Activated CD8-positive, alpha-beta memory T cell treated with anti-CD3 and anti-CD28 coated beads for 1 hour (primary cell): ENCODE measurements around the gene SHANK3.

Experiments used
- DNase-seq, 2 donors: peaks; one replicate each; pipeline ENCODE4 v3.0.0-alpha.2; 2020; ENCODE audit warnings: low read depth in 1 of 2; ENCODE audit errors: extremely low read depth in 1 of 2

SHANK3 gene

DNA sequence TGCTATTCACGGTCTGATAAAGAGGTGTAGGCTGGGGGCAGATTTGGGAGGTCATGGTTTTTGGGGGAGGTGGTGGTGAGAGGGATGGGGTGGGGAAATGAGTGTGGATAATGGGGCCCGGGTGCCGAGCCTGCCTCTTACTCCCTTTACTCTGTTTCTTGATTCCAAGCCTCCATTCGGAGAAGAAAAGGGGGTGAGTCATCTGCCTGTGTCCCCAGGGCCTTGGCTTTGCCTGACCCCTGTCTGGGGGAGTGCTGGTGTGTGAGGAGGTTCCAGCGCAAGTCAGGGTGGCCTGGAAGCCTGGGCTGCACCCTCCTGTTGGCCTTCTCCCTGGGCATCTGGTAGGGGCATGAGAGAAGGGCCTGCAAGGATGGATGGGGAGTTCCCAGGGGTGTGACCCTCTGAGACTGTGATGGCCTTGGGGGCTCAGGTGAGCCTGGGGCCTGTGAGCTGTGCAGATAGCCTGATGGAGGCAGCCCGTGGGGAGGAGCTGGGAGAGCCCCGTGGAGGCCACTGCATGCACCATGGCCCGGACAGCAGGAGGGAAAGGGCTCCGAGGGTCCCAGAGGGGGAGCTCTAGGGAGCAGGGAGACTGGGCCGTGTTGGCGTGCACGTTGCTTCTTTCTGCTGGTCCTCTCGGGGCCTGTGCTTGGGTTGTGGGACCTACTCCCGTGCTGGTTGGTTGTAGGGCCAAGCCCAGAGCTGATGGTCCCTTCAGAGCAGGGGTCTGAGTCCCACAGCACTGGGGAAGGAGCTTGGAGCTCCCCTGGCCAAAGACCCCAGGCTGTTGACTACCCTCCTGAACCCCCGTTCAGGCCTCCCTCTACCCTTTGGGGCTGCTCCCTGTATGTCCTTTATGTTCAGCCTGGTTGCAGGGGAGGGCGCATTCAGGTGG lies 39.1 kb downstream of the SHANK3 start:
- no peak for DNase-seq

GRCh38 chr22:50712341-50713007 lies 39.9 kb downstream of the SHANK3 start:
- no peak for DNase-seq

- DNase-seq, result no peak
Observed at GRCh38 chr22:50713008-50713385, 40.4 kb downstream of the SHANK3 start.

DNA sequence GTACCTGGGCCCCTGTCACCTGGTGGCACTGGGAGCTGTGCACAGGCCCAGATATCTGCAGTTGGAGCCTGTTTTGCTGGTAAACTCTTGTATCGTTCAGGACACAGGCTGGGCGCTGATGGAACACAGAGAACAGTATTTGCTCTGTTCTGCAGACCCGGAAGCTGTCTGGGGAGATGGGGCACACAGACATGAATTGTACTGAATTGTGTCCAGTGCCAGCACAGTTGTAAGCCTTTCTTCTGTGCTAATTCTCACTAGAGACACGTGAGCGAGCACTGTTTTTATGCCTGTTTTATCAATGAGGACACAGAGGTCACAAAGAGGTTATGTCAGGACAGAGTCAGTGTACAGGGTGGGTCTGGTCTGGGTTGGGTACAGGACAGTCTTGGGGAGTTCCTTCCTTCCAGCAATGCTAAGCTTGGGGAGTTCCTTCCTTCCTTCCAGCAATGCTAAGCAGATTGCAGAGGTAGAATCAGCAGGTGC lies 41.0 kb downstream of the SHANK3 start:
- DNase-seq, result no peak

DNA sequence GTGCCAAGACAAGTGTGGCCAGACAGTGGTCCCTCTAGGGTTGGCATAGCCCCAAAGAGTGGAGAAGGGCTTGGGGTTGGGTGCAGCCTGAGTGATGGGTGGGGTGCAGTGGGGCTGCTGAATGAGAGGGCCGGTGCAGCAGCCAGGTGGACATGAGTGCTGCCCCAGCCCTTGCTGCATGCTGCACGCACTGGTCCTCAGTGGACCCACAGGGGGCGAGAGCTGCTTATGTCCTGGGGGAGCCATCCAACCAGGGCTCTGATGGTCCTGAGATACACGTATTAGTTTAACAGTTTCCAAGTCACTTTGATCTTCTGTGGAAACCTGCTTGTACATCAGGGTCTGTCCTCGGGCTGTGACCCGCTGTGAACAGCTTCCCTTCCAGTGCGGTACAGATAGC lies 41.5 kb downstream of the SHANK3 start:
- no peak for DNase-seq

DNA sequence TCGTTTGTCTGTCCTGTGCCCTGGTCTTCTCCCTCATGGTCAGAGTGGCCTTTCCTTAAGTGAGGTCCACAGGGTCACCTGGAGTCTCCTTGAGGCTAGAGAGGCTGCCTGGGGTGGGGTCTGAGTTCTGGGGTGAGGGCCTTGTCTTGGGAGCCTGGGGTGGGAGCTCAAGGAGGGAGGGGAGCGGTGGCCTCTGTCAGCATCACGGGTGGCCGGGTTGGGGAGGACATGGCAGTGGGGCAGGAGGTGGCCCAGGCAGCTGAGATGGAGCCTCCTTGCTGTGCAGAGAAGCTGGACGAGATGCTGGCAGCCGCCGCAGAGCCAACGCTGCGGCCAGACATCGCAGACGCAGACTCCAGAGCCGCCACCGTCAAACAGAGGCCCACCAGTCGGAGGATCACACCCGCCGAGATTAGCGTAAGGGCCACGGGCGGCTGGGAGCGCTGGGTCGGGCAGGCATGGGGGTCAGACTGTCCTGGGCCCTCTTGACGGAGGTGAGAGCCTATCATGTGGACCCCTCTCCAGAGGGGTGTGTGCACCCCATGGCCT lies 42.1 kb downstream of the SHANK3 start:
- DNase-seq, result no peak

- no peak for DNase-seq
Observed at GRCh38 chr22:50715250-50715649, 42.6 kb downstream of the SHANK3 start.

DNA sequence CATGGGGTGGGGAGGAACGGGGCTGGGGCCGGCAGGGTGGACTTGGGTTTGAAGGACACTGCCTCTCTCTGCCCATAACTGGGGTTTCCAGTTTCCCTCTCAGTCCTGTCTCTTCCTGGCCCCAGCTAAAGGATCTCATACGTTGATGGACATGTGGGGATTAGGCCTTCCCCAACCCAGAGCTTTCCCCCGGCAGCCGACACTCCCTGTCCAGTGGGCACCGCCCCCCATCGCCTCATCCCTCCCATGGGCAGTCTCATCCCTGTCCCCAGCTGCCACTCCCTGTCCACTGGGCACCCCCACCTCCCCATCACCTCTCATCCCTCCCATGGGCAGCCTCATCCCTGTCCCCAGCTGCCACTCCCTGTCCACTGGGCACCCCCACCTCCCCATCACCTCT lies 43.2 kb downstream of the SHANK3 start:
- DNase-seq, result no peak

DNA sequence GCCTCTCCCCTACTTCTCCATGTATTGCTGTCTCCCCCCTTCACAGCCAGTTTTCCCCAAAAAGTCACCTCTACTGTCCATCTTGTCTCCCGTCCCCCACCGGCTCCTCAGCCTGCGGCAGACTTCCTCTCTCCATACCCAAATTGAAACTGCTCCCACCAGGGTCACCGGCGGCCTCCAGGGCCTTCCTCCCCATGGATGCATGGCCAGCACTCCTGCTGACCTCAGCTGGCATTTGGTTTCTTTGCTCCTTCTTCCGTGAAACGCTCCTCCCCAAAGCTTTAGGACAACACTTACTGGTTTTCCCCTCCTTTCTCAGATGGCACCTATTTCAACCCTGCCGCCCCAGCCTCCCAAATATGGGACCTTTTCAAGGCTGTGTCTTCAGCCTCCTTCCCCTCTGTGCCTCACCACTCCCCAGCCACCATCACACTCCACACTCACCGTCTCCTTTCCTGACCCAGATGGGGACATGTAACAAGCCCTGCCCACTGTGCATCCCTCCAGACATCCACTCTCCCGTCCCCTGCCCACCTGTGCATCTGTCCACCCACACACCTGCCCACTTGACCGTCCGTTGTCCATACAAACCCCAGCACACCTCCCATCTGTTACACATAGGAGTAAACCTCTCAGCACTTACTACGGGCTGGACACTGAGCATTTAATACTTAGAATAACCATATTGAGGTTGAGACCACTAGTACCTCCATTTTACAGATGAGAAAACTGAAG lies 43.8 kb downstream of the SHANK3 start:
- no peak for DNase-seq

DNA sequence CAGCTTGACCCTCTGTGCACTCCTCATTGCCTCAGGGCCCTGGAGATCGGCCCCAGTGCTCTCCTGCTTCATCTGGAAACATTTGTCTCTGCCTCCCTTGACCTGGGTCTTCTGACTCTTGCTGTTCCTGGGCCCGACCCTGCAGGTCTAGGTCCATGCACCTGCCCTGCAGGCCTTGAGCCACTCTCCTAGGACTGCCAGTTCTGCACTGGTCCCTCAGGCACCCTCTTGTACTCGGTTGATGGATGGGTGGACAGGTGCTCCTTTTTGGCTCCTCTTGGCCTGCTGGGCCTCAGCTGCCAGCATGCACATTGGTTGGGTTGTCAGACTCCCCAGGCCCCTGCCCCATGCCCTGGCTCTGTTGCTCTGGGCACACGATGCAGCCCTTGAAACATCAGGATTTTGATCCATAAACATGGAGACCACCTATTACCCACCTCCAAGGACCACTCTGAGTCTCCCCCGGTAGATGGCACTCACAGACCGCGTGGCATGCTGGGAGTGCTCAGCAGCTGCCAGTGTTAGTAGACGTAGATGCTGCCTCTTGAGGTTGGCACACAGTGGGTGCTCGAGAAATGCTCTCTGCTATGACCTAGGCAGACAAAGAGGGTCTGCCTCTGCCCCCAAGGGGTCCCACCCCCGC lies 45.2 kb downstream of the SHANK3 start:
- DNase-seq, result no peak

- no peak for DNase-seq
Observed at GRCh38 chr22:50718352-50718709, 45.7 kb downstream of the SHANK3 start.

GRCh38 chr22:50719814-50720300 lies 47.2 kb downstream of the SHANK3 start:
- no peak for DNase-seq

DNA sequence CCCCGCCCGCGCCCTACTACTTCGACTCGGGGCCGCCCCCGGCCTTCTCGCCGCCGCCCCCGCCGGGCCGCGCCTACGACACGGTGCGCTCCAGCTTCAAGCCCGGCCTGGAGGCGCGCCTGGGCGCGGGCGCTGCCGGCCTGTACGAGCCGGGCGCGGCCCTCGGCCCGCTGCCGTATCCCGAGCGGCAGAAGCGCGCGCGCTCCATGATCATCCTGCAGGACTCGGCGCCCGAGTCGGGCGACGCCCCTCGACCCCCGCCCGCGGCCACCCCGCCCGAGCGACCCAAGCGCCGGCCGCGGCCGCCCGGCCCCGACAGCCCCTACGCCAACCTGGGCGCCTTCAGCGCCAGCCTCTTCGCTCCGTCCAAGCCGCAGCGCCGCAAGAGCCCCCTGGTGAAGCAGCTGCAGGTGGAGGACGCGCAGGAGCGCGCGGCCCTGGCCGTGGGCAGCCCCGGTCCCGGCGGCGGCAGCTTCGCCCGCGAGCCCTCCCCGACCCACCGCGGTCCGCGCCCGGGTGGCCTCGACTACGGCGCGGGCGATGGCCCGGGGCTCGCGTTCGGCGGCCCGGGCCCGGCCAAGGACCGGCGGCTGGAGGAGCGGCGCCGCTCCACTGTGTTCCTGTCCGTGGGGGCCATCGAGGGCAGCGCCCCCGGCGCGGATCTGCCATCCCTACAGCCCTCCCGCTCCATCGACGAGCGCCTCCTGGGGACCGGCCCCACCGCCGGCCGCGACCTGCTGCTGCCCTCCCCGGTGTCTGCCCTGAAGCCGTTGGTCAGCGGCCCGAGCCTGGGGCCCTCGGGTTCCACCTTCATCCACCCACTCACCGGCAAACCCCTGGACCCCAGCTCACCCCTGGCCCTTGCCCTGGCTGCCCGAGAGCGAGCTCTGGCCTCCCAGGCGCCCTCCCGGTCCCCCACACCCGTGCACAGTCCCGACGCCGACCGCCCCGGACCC lies 48.0 kb downstream of the SHANK3 start:
- no peak for DNase-seq

DNA sequence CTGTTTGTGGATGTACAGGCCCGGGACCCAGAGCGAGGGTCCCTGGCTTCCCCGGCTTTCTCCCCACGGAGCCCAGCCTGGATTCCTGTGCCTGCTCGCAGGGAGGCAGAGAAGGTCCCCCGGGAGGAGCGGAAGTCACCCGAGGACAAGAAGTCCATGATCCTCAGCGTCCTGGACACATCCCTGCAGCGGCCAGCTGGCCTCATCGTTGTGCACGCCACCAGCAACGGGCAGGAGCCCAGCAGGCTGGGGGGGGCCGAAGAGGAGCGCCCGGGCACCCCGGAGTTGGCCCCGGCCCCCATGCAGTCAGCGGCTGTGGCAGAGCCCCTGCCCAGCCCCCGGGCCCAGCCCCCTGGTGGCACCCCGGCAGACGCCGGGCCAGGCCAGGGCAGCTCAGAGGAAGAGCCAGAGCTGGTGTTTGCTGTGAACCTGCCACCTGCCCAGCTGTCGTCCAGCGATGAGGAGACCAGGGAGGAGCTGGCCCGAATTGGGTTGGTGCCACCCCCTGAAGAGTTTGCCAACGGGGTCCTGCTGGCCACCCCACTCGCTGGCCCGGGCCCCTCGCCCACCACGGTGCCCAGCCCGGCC lies 48.7 kb downstream of the SHANK3 start:
- no peak for DNase-seq

DNA sequence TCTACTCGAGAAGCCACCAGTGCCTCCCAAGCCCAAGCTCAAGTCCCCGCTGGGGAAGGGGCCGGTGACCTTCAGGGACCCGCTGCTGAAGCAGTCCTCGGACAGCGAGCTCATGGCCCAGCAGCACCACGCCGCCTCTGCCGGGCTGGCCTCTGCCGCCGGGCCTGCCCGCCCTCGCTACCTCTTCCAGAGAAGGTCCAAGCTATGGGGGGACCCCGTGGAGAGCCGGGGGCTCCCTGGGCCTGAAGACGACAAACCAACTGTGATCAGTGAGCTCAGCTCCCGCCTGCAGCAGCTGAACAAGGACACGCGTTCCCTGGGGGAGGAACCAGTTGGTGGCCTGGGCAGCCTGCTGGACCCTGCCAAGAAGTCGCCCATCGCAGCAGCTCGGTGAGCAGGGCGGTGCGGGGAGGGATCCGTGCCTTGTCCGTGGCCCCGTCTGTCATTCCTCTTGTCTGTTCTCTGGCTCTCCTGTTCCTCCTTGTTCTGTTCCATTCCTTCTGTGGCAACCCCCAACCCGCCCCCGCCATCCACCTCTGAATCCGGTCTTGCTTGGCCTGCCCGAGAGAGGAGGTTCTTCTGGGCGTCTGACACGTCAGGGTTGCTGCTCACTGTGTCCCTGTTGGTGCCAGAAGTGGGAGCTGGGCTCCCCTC lies 49.6 kb downstream of the SHANK3 start:
- DNase-seq, result no peak
